Activated naive CD8-positive, alpha-beta T cell (primary cell): ENCODE measurements around the gene PAK5.
"Not testable (repeated sequence)": the region's sequence is repeated elsewhere in the genome, so short reads cannot be mapped to it uniquely, and the experiment has no call there.

ENCODE experiments used
- H3K27ac Mint-ChIP-seq: one replicate; pipeline ENCODE4 v1.8.0; 2021; ENCODE audit warnings: mixed read lengths
- H3K27me3 Mint-ChIP-seq: one replicate; pipeline ENCODE4 v1.8.0; 2021; ENCODE audit warnings: mixed read lengths
- H3K36me3 Mint-ChIP-seq: one replicate; pipeline ENCODE4 v1.8.0; 2021; ENCODE audit warnings: mixed read lengths
- H3K4me1 Mint-ChIP-seq: one replicate; pipeline ENCODE4 v1.8.0; 2021; ENCODE audit warnings: low read depth, mixed read lengths
- H3K4me3 Mint-ChIP-seq: one replicate; pipeline ENCODE4 v1.8.0; 2021; ENCODE audit warnings: mild to moderate bottlenecking, mixed read lengths
- H3K9me3 Mint-ChIP-seq: one replicate; pipeline ENCODE4 v1.8.0; 2021; ENCODE audit warnings: low read depth, mixed read lengths

Gene PAK5

GRCh38 chr20:9677100-9677623 lies 161.7 kb downstream of the PAK5 start:
- H3K4me1 Mint-ChIP-seq, result no peaks in the 10 kb centered on the region
- no peaks in the 10 kb centered on the region for H3K36me3 Mint-ChIP-seq
- H3K27me3 Mint-ChIP-seq, result no peaks in the 10 kb centered on the region
- no peaks in the 10 kb centered on the region for H3K9me3 Mint-ChIP-seq
- no peak overlapping the region for H3K27ac Mint-ChIP-seq
- H3K4me3 Mint-ChIP-seq, result no peak overlapping the region

GRCh38 chr20:9672981-9673380 lies 165.9 kb downstream of the PAK5 start:
- Mint-ChIP-seq H3K4me1 (no peaks in the 10 kb centered on the region), H3K27ac (no peak overlapping the region)

GRCh38 chr20:9672027-9672426 lies 166.8 kb downstream of the PAK5 start:
- Mint-ChIP-seq H3K9me3 (no peaks in the 10 kb centered on the region), H3K4me3 (no peak overlapping the region), H3K36me3 (no peaks in the 10 kb centered on the region), H3K4me1 (no peaks in the 10 kb centered on the region), H3K27me3 (peaks cover 2% of the 10 kb centered on the region), H3K27ac (no peak overlapping the region)

More at GRCh38 chr20:9672981-9673380, 165.9 kb downstream of the PAK5 start:
- peaks cover 2% of the 10 kb centered on the region for H3K27me3 Mint-ChIP-seq
- H3K9me3 Mint-ChIP-seq, result no peaks in the 10 kb centered on the region
- no peaks in the 10 kb centered on the region for H3K36me3 Mint-ChIP-seq
- no peak overlapping the region for H3K4me3 Mint-ChIP-seq

- H3K9me3 Mint-ChIP-seq, result no peaks in the 10 kb centered on the region
- no peaks in the 10 kb centered on the region for H3K36me3 Mint-ChIP-seq
- H3K27me3 Mint-ChIP-seq, result peaks cover 2% of the 10 kb centered on the region
- no peaks in the 10 kb centered on the region for H3K4me1 Mint-ChIP-seq
- H3K27ac Mint-ChIP-seq, result no peak overlapping the region
- H3K4me3 Mint-ChIP-seq, result no peak overlapping the region
These were observed 170.5 kb downstream of the PAK5 start for GRCh38 chr20:9668381-9668780.

- H3K36me3 Mint-ChIP-seq, result no peaks in the 10 kb centered on the region
- no peak overlapping the region for H3K4me3 Mint-ChIP-seq
- H3K4me1 Mint-ChIP-seq, result no peaks in the 10 kb centered on the region
- H3K9me3 Mint-ChIP-seq, result no peaks in the 10 kb centered on the region
- H3K27me3 Mint-ChIP-seq, result no peaks in the 10 kb centered on the region
- H3K27ac Mint-ChIP-seq, result no peak overlapping the region
These were observed 175.5 kb downstream of the PAK5 start for GRCh38 chr20:9663423-9663822.

- Mint-ChIP-seq H3K4me1 (no peaks in the 10 kb centered on the region), H3K9me3 (no peaks in the 10 kb centered on the region), H3K4me3 (no peak overlapping the region), H3K36me3 (no peaks in the 10 kb centered on the region), H3K27ac (no peak overlapping the region), H3K27me3 (no peaks in the 10 kb centered on the region)
These were observed 178.5 kb downstream of the PAK5 start for GRCh38 chr20:9660236-9660868.

GRCh38 chr20:9647741-9648140 lies 191.1 kb downstream of the PAK5 start:
- H3K27me3 Mint-ChIP-seq, result no peaks in the 10 kb centered on the region
- H3K4me1 Mint-ChIP-seq, result no peaks in the 10 kb centered on the region
- H3K9me3 Mint-ChIP-seq, result no peaks in the 10 kb centered on the region
- H3K36me3 Mint-ChIP-seq, result no peaks in the 10 kb centered on the region
- H3K27ac Mint-ChIP-seq, result no peak overlapping the region
- H3K4me3 Mint-ChIP-seq, result no peak overlapping the region

GRCh38 chr20:9646375-9646774 lies 192.5 kb downstream of the PAK5 start:
- H3K27me3 Mint-ChIP-seq, result no peaks in the 10 kb centered on the region
- no peaks in the 10 kb centered on the region for H3K4me1 Mint-ChIP-seq
- no peaks in the 10 kb centered on the region for H3K9me3 Mint-ChIP-seq
- H3K27ac Mint-ChIP-seq, result no peak overlapping the region
- no peak overlapping the region for H3K4me3 Mint-ChIP-seq
- no peaks in the 10 kb centered on the region for H3K36me3 Mint-ChIP-seq

- H3K27me3 Mint-ChIP-seq, result peaks cover 2% of the 10 kb centered on the region
- no peak overlapping the region for H3K4me3 Mint-ChIP-seq
- H3K4me1 Mint-ChIP-seq, result no peaks in the 10 kb centered on the region
These were observed 196.0 kb downstream of the PAK5 start for GRCh38 chr20:9642882-9643281.

GRCh38 chr20:9641499-9642000 lies 197.3 kb downstream of the PAK5 start:
- not testable (repeated sequence) for H3K36me3 Mint-ChIP-seq, H3K4me3 Mint-ChIP-seq, H3K27ac Mint-ChIP-seq, H3K4me1 Mint-ChIP-seq, H3K9me3 Mint-ChIP-seq, H3K27me3 Mint-ChIP-seq

More at GRCh38 chr20:9642882-9643281, 196.0 kb downstream of the PAK5 start:
- H3K27ac Mint-ChIP-seq, result no peak overlapping the region
- no peaks in the 10 kb centered on the region for H3K9me3 Mint-ChIP-seq
- H3K36me3 Mint-ChIP-seq, result no peaks in the 10 kb centered on the region

- no peak overlapping the region for H3K4me3 Mint-ChIP-seq
- H3K9me3 Mint-ChIP-seq, result no peaks in the 10 kb centered on the region
- H3K4me1 Mint-ChIP-seq, result no peaks in the 10 kb centered on the region
- no peak overlapping the region for H3K27ac Mint-ChIP-seq
- H3K36me3 Mint-ChIP-seq, result no peaks in the 10 kb centered on the region
- peaks cover 5% of the 10 kb centered on the region for H3K27me3 Mint-ChIP-seq
These were observed 201.0 kb downstream of the PAK5 start for GRCh38 chr20:9637889-9638288.

- peaks cover 5% of the 10 kb centered on the region for H3K27me3 Mint-ChIP-seq
- H3K27ac Mint-ChIP-seq, result no peak overlapping the region
- H3K9me3 Mint-ChIP-seq, result no peaks in the 10 kb centered on the region
- no peaks in the 10 kb centered on the region for H3K36me3 Mint-ChIP-seq
- H3K4me1 Mint-ChIP-seq, result no peaks in the 10 kb centered on the region
- H3K4me3 Mint-ChIP-seq, result no peak overlapping the region
These were observed 203.1 kb downstream of the PAK5 start for GRCh38 chr20:9635750-9636149.

GRCh38 chr20:9634327-9634726 lies 204.5 kb downstream of the PAK5 start:
- Mint-ChIP-seq H3K36me3 (no peaks in the 10 kb centered on the region), H3K9me3 (no peaks in the 10 kb centered on the region), H3K27ac (no peak overlapping the region), H3K4me1 (no peaks in the 10 kb centered on the region), H3K4me3 (no peak overlapping the region), H3K27me3 (peaks cover 2% of the 10 kb centered on the region)

- H3K4me3 Mint-ChIP-seq, result no peak overlapping the region
- H3K27ac Mint-ChIP-seq, result no peak overlapping the region
- H3K4me1 Mint-ChIP-seq, result no peaks in the 10 kb centered on the region
- no peaks in the 10 kb centered on the region for H3K9me3 Mint-ChIP-seq
- H3K27me3 Mint-ChIP-seq, result peaks cover 2% of the 10 kb centered on the region
- no peaks in the 10 kb centered on the region for H3K36me3 Mint-ChIP-seq
These were observed 205.9 kb downstream of the PAK5 start for GRCh38 chr20:9632991-9633390.

GRCh38 chr20:9632265-9632664 lies 206.6 kb downstream of the PAK5 start:
- no peak overlapping the region for H3K27ac Mint-ChIP-seq
- no peak overlapping the region for H3K4me3 Mint-ChIP-seq
- H3K36me3 Mint-ChIP-seq, result no peaks in the 10 kb centered on the region
- no peaks in the 10 kb centered on the region for H3K9me3 Mint-ChIP-seq
- H3K27me3 Mint-ChIP-seq, result peaks cover 2% of the 10 kb centered on the region
- no peaks in the 10 kb centered on the region for H3K4me1 Mint-ChIP-seq

- Mint-ChIP-seq H3K36me3 (no peaks in the 10 kb centered on the region), H3K9me3 (no peaks in the 10 kb centered on the region), H3K27me3 (peaks cover 2% of the 10 kb centered on the region), H3K27ac (no peak overlapping the region), H3K4me3 (no peak overlapping the region), H3K4me1 (no peaks in the 10 kb centered on the region)
These were observed 208.3 kb downstream of the PAK5 start for GRCh38 chr20:9630554-9630953.
